PC-3 (cell line): ENCODE results near the gene TMEM229B. TPM values are rescaled to one million over a fixed set of nuclear protein-coding genes. Genes with fewer than 3 reads are reported as not detected.
A peak's percentile ranks its signal among the peaks of the same experiment; 100 is the strongest.

Experiments
- ATAC-seq: fragments of 200-7000 bp; cut with Tn5 transposase; 2 replicates; pipeline ENCODE4 v1.9.1; 2020; ENCODE audit warnings: mild to moderate bottlenecking, moderate library complexity
- BruUV-seq: library from RNA; stranded (reverse); fragments of 400-500 nt; replicated peaks from 2 replicates; lab custom pipeline; 2021; lab: Mats Ljungman, UMichigan
- CTCF ChIA-PET: fragments of 300-600 bp; sonication (Branson Sonifier 250); formaldehyde crosslinking; loops from one replicate; lab custom pipeline; 2022; ENCODE audit warnings: antibody characterized with exemption; lab: Charles Lee
- POLR2A ChIA-PET: fragments of 300-600 bp; sonication (Branson Sonifier 250); formaldehyde crosslinking; loops from one replicate; lab custom pipeline; 2022; ENCODE audit warnings: antibody characterized with exemption; ENCODE audit not compliant: unreplicated experiment; lab: Charles Lee
- DNase-seq: peaks from one replicate; pipeline ENCODE4 v3.0.0-alpha.2; 2015
- H2AFZ ChIP-seq: fragments of 300-600 bp; sonication (generic); 2 replicates; pipeline ENCODE4 v1.6.0; 2016; ENCODE audit warnings: antibody characterized with exemption, low read length
- H3F3A ChIP-seq: fragments of 300-600 bp; sonication (generic); one replicate; pipeline ENCODE4 v1.6.0; 2017; ENCODE audit warnings: antibody characterized with exemption, low read length, control low read depth, mild to moderate bottlenecking; ENCODE audit not compliant: unreplicated experiment
- H3K27ac ChIP-seq: fragments of 300-600 bp; sonication (generic); 2 replicates; pipeline ENCODE4 v1.5.1; 2016; ENCODE audit warnings: mild to moderate bottlenecking, low read length
- H3K27me3 ChIP-seq: fragments of 300-600 bp; sonication (generic); 2 replicates; pipeline ENCODE4 v1.6.1; 2016; ENCODE audit warnings: low read length, mixed read lengths
- H3K36me3 ChIP-seq: fragments of 300-600 bp; sonication (generic); 2 replicates; pipeline ENCODE4 v1.6.1; 2016; ENCODE audit warnings: low read depth, mixed run types, low read length, mixed read lengths
- H3K4me1 ChIP-seq: fragments of 300-600 bp; sonication (generic); 2 replicates; pipeline ENCODE4 v1.5.1; 2016; ENCODE audit warnings: low read length; ENCODE audit not compliant: insufficient read depth
- H3K4me2 ChIP-seq: fragments of 300-600 bp; sonication (generic); 2 replicates; pipeline ENCODE4 v1.6.0; 2016; ENCODE audit warnings: low read length
- H3K4me3 ChIP-seq: fragments of 300-600 bp; sonication (generic); 2 replicates; pipeline ENCODE4 v1.5.1; 2016; ENCODE audit warnings: mild to moderate bottlenecking, low read length, mixed read lengths
- H3K79me2 ChIP-seq: fragments of 300-600 bp; sonication (generic); 2 replicates; pipeline ENCODE4 v1.6.1; 2017; ENCODE audit warnings: low read length, mixed read lengths
- H3K9ac ChIP-seq: fragments of 300-600 bp; sonication (generic); 2 replicates; pipeline ENCODE4 v1.6.0; 2016; ENCODE audit warnings: mild to moderate bottlenecking, low read length
- H3K9me2 ChIP-seq: fragments of 300-600 bp; sonication (generic); replicated peaks from 2 replicates; pipeline ENCODE4 v1.6.1; 2016; ENCODE audit warnings: mixed run types, low read length, mixed read lengths
- H3K9me3 ChIP-seq: fragments of 300-600 bp; sonication (generic); 2 replicates; pipeline ENCODE4 v1.6.1; 2016; ENCODE audit warnings: low read length, mixed read lengths
- H4K20me1 ChIP-seq: fragments of 300-600 bp; sonication (generic); 2 replicates; pipeline ENCODE4 v1.6.1; 2016; ENCODE audit warnings: low read length, mixed read lengths
- CTCF ChIP-seq: fragments of 300-600 bp; sonication (generic); conservative IDR thresholded peaks from 2 replicates; pipeline ENCODE4 v1.5.1; 2017; ENCODE audit warnings: antibody characterized with exemption, low read depth, mild to moderate bottlenecking, low read length
- EZH2 ChIP-seq: fragments of 300-600 bp; sonication (generic); IDR thresholded peaks from one replicate; pipeline ENCODE4 v1.6.1; 2017; ENCODE audit warnings: antibody characterized with exemption, mild to moderate bottlenecking, low read length; ENCODE audit not compliant: unreplicated experiment
- EZH2phosphoT487 ChIP-seq: fragments of 300-600 bp; sonication (generic); IDR thresholded peaks from 2 replicates; pipeline ENCODE4 v1.6.1; 2018; ENCODE audit warnings: mild to moderate bottlenecking, antibody characterized with exemption, low read length, borderline replicate concordance
- intact Hi-C: fragments of 100-400 bp; cut with micrococcal nuclease; formaldehyde crosslinking; loops from 2 replicates; pipeline ENCODE4 v1.9.0; 2023
- total RNA-seq: library from RNA; depleted of rRNA; stranded (reverse); fragments of >200 nt; gene quantifications from 2 replicates; pipeline ENCODE4 v1.2.3, GENCODE V29; 2014

TMEM229B gene
- total RNA-seq, 1 experiment from 2014 or later = not detected

DNA sequence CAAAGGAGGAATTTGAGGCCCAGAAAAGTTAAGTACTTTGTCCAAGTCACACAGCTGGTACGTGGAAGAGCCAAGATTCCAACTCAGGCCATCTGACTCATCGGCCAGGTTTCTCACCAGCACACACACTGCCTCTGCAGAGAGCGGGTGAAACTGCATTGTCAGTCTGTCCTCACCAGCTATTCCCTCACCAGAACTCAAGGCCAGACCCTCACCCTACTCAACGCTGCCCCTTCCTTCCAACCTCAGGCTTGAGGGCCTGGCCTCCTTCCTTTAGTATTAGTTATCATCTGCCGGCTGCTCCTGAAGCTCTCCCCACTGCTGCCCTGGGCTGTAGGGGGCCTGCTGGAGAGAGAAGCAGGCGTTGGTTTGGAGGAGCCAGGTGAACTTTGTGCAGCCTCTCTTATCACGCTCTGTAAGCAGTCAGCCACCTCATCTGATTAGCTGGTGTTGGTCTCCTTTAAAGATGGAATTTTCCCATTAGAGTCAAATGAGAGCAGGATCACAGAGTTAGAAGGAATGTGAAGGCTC, 60.0 kb downstream of the TMEM229B start:
- DNase-seq = peak; percentile 76
- ChIA-PET POLR2A (interaction anchor here (0.9 kb wide), 1 partner anchor 98 kb away, joined by 3 read pairs; no protein-coding TSS in a partner anchor), CTCF (interaction anchor here (0.6 to 2.9 kb wide), 6 partner anchors 13 to 143 kb away, joined by 3 to 55 read pairs (median 6); no protein-coding TSS in a partner anchor)
- ATAC-seq = peak; percentile 80
- Histone ChIP-seq H3K79me2 (no peaks in the 10 kb centered on the region), H3K4me1 (peaks cover 8% of the 10 kb centered on the region), H3K4me2 (peak overlapping the region; percentile 11; the same call in 1 of the 2 replicates), H2AFZ (peak overlapping the region; percentile 53; the same call in 1 of the 2 replicates), H4K20me1 (no peaks in the 10 kb centered on the region), H3K27me3 (peaks cover 10% of the 10 kb centered on the region; the same call in 1 of the 2 replicates), H3K36me3 (no peaks in the 10 kb centered on the region), H3K9me3 (no peaks in the 10 kb centered on the region), H3F3A (no peaks in the 10 kb centered on the region), H3K9me2 (no peaks in the 10 kb centered on the region), H3K9ac (no peak overlapping the region), H3K27ac (no peak overlapping the region), H3K4me3 (no peak overlapping the region)
- intact Hi-C loops = loop anchor here (5.0 kb wide), 1 partner anchor 84 kb away; no protein-coding TSS in a partner anchor
- no TSS peak for BruUV-seq
- TF ChIP-seq CTCF = peak; percentile 19; the same call in 1 of the 2 replicates
- TF ChIP-seq EZH2 = no peak
- TF ChIP-seq EZH2phosphoT487 = no peak

DNA sequence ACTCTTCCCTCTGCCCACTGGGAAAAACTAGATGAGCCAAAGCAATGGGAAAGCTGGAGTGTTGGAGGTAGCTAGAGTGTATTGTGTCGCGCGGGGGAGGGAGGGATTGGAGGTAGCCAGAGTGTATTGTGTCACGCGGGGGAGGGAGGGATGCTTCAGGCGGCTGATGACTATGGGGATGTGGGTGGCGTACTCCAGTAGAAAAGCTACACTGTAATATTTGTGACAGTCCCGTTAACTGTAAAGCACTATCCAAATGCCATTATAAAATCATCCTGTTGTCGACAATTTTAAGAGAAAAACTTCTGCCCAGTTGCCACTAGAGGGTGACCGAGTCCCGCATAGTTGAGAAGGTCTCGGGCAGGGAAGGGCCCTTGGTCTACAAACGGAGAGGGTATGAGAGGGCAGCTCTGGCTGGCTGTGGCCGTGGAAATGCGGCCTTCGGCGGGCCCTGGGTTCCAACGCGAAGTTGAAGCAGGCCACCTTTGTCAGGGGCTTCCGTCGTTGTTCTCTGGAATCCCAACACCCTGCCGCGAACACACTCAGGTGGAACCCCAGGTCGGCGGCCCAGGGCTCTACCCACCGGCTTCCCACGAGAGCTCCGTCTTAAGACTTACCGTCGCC, 61.4 kb downstream of the TMEM229B start:
- intact Hi-C loops = loop anchor here (1.0 to 5.0 kb wide), 5 partner anchors 39 to 277 kb away; partner anchors contain the start of gene PLEKHH1
- peak; percentile 87 for DNase-seq
- H3K4me1 ChIP-seq = peaks cover 8% of the 10 kb centered on the region
- H3K9ac ChIP-seq = no peak overlapping the region
- H4K20me1 ChIP-seq = no peaks in the 10 kb centered on the region
- H3K4me3 ChIP-seq = no peak overlapping the region
- peak overlapping the region; percentile 36 for H3K4me2 ChIP-seq
- no peak overlapping the region for H3K27ac ChIP-seq
- ChIA-PET POLR2A (interaction anchor here (0.6 kb wide), 1 partner anchor 15 kb away, joined by 4 read pairs; the partner anchor contains the start of gene PLEK2), CTCF (interaction anchor here (0.5 to 2.9 kb wide), 11 partner anchors 31 to 1068 kb away, joined by 3 to 55 read pairs (median 5); no protein-coding TSS in a partner anchor)
- 0 out of 2 replicates have a peak, but pooled peaks cover under 1% of the 10 kb centered on the region for H3K27me3 ChIP-seq
- peak; percentile 86 for ATAC-seq
- H2AFZ ChIP-seq = peak overlapping the region; percentile 54
- no peaks in the 10 kb centered on the region for H3K36me3 ChIP-seq
- H3F3A ChIP-seq = no peaks in the 10 kb centered on the region
- no peaks in the 10 kb centered on the region for H3K79me2 ChIP-seq
- TF ChIP-seq EZH2 = no peak
- TF ChIP-seq CTCF = peak; percentile 87
- TF ChIP-seq EZH2phosphoT487 = no peak
- H3K9me2 ChIP-seq = no peaks in the 10 kb centered on the region
- no TSS peak for BruUV-seq
- no peaks in the 10 kb centered on the region for H3K9me3 ChIP-seq
